EL (cell line): ENCODE results near the gene AOC2.
A peak's percentile ranks its signal among the peaks of the same experiment; 100 is the strongest.

ENCODE experiments used
- DNase-seq: peaks from one replicate; pipeline ENCODE4 v3.0.0-alpha.2; 2016

The AOC2 gene

GRCh38 chr17:42844271-42844670 is at the start of gene AOC2:
Gene AOC2, plus strand, starts transcription at chr17:42844580. Its CDS starts 47 bp downstream, at chr17:42844627.
- DNase-seq: no peak

- DNase-seq: no peak
Observed at GRCh38 chr17:42795061-42795460, 49.3 kb upstream of the AOC2 start.

GRCh38 chr17:42795465-42795864 is 48.9 kb upstream of the AOC2 start:
- no peak for DNase-seq

GRCh38 chr17:42796066-42796758 is 48.2 kb upstream of the AOC2 start:
- no peak for DNase-seq

GRCh38 chr17:42797067-42798007 is 47.0 kb upstream of the AOC2 start:
- DNase-seq: no peak

GRCh38 chr17:42798011-42798382 is 46.4 kb upstream of the AOC2 start:
- DNase-seq: no peak

GRCh38 chr17:42798383-42799380 is 45.7 kb upstream of the AOC2 start, which contains the start of the genes CNTD1 and COA3:
Gene CNTD1, plus strand, starts transcription at chr17:42798861. Its CDS starts 207 bp downstream, at chr17:42799068.
Gene COA3, minus strand, starts transcription at chr17:42798704. Its CDS starts 23 bp downstream, at chr17:42798681.
- peak; percentile 90 for DNase-seq

- no peak for DNase-seq
Observed at GRCh38 chr17:42803074-42803883, 41.1 kb upstream of the AOC2 start.

- DNase-seq: no peak
Observed at GRCh38 chr17:42804918-42805367, 39.4 kb upstream of the AOC2 start.

- no peak for DNase-seq
Observed at GRCh38 chr17:42806249-42806648, 38.1 kb upstream of the AOC2 start.

- peak; percentile 80 for DNase-seq
Observed at GRCh38 chr17:42809250-42809649, 35.1 kb upstream of the AOC2 start.

- DNase-seq: peak; percentile 96
Observed at GRCh38 chr17:42814633-42815399, 29.6 kb upstream of the AOC2 start.

GRCh38 chr17:42817866-42818265 is 26.5 kb upstream of the AOC2 start:
- peak; percentile 77 for DNase-seq

- DNase-seq: peak; percentile 37
Observed at GRCh38 chr17:42818379-42818778, 26.0 kb upstream of the AOC2 start.

GRCh38 chr17:42819939-42820535 is 24.3 kb upstream of the AOC2 start:
- peak; percentile 68 for DNase-seq

GRCh38 chr17:42821176-42821575 is 23.2 kb upstream of the AOC2 start:
- DNase-seq: no peak

GRCh38 chr17:42827472-42827871 is 16.9 kb upstream of the AOC2 start:
- DNase-seq: no peak

GRCh38 chr17:42830971-42831370 is 13.4 kb upstream of the AOC2 start:
- DNase-seq: no peak

- no peak for DNase-seq
Observed at GRCh38 chr17:42832213-42832933, 12.0 kb upstream of the AOC2 start.
